COLO668 (cell line): ENCODE results near the gene EDEM3.
A peak's percentile ranks its signal among the peaks of the same experiment; 100 is the strongest.
"Not testable (repeated sequence)": the region's sequence is repeated elsewhere in the genome, so short reads cannot be mapped to it uniquely, and the experiment has no call there.

Experiments used
- DNase-seq: peaks from one replicate; lab custom pipeline; 2025; ENCODE audit not compliant: unreplicated experiment; lab: John Stamatoyannopoulos, UW

The EDEM3 gene

DNA sequence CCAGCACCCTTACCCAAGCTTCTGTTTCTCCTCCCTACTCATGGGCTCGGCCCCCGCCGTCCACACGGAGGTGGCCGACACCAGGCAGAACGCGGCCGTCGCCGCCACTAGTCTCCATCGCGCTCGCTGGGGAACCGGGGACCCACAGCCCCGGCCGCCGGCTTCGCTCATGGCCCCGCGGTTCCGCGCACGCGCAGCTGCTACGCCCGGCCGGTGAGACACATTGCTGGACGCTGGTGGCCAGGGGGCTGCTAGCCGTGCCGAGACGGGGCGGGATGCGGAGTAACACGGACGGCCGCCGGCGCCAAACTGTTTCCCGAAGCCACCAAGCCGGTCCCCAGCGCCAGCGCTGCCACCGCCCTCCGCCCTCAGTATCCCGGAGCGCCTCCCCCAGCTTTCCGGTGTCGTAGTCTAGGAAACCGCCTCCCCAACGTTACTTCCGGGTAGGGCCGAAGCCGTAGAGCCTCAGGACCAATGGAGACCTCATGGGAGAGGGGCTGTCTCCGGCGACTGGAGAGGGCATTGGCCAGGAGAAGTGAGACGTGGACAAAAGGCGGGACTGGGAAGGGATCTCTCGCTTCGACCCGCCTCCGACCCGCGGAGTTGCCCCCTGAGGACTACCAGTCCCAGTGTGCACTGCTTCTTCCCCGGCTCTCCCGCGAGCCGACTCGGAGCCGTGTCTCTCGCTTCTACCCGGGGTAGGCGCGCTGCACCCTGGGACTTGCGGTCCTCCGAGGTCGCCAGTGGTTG, at the start of gene EDEM3:
Gene EDEM3 (minus strand): TSS at position 383 of the 750 bp plus-strand sequence. CDS start 212 bp downstream, at position 171.
- DNase-seq: peak; percentile 99

GRCh38 chr1:184804220-184804619, 49.6 kb upstream of the EDEM3 start:
- no peak for DNase-seq

DNA sequence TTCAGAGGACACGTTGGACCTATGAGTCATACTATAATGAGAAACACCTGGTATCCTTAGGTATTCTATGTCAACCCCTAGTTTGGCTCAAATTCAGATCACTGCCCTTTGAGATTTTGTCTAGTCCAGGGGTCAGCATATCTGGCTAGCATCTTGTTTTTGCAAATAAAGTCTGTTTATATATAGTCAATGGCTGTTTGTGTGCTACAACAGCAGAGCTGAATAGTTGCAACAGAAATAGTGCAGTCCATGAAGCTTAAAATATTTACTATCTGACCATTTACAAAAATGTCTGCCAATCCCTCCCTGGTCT, 48.5 kb upstream of the EDEM3 start:
- no peak for DNase-seq

DNA sequence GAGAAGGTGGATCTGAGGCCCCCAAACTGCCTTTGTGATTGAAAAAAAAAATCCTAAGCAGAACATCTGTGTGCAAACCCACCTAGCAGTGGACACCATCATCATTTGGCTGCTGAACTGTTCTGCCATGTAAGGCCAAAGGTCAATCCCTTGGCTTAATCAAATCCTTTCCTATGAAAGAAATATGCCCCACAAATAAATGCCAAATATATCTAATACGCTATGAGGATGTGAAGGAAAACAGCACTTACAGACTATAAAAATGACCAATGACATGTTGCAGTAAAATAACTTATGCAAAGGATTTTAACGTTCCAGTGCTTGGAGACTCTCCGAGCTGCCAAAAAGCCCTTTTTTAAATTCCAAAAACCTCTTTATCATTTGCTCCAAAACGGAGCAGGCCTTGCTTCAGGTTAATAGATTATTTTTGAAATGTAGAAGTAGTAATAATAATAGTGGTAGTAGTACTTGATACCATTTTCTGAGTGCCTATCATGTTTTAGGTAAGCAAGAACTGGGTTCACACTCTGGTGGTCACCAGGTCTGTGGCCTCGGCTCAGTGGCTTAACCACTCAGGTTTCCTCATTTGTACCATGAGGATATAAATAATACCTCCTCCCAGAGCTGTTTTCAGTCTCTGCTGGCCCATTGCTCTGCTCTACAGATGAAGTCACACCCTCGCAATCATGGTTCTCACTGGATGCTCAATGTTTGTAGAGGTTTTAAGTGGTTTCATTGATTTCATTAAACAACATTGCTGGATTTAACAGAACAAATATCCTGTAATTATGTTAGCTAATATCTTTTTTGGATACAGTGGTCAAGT, 47.9 kb upstream of the EDEM3 start:
- DNase-seq: peak; percentile 60

DNA sequence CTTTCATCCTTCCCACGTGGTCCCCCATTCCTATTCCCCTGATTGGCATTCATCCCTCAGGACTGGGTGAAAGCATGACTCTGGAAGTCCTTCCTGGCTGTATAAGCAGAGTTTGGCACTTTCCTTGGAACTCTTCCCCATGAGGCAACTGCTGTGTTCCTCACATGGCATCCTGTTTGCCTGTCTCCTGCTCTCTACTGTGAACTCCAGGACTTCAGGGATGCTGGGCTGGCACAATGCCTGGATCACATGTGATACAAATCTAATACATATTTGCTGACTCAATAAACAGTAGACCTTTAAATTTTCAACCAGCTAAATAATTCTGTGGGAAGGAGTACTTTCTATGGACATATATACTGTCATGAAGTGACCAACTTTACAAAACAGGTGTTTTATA, 46.8 kb upstream of the EDEM3 start:
- DNase-seq: no peak

DNA sequence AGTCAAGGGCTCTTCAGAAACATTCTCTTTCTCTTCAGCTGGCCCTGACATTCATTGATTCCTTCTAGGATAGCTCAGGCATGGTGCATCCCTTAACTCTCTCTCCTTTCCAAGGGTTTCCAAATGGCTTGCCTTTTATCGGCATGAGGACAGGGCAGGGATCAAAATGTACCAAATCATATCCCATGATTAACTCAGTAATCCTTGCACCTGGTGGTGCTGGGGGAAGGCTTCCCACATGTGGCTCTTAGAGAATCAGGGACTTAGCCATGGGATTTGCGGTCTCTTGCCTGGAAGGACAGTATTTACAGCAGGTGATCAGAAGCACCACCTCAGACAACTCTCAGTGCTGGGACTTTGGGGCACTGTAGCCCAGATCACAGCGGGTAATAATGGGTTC, 46.2 kb upstream of the EDEM3 start:
- DNase-seq: no peak

DNA sequence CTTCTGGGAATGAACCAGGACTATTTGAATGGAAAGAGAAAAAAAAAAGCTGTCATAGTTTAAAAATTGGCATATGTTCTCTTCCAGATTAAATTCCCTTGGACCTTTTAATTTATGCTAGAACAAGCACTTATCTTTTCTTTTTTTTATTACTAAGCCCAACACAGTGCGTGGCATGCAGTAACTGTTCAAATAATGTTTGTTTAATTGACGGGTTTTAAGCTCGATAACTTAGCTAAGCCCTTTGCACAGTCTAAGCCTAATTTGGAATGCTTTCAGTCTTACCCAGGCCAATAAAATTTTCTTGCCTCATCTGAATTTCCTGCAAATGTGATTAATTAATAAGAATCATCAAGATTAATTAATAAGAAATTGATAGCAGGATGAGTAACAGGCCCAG, 39.3 kb upstream of the EDEM3 start:
- no peak for DNase-seq

DNA sequence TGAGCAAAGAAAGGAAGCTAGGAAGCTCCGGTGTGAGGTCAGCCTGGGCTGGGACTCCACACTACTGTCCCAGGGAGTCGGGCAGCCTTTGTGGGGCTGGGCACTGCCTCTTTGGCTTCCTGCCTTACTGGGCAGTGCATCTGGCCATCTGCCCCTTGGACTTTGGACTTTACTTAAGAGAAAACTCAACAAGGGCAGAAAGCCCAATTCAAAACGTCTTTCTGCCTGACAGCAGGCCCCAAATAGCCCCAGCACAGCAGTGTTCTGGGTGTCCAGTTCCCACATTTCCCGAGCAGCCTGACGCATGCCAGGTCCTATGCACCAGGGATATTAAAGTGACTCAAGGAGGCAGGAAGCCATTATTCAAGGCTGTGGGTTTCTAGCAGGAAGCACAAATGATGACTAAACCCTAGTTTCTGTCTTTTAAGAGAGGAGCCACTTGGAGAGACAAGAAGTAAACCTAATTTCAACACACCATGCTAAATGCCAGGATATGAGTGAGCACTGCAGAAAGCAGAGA, 37.9 kb upstream of the EDEM3 start:
- peak; percentile 61 for DNase-seq

DNA sequence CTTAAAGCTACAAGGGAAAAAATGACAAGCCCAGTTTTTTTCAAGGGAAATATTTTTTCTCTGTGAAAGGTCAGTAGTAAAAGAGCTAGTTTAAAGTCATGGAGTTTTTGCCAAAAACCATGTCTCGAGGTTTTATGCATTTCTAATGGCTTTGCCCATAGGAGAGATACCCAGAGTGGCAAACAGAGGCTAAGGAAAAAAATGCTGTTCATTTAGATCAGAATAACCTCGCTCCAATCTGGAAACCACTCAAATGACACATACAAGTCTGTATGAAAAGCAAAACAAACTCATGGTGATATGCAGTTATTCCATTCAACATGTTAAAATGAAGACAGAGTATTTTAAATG, 36.9 kb upstream of the EDEM3 start:
- no peak for DNase-seq

DNA sequence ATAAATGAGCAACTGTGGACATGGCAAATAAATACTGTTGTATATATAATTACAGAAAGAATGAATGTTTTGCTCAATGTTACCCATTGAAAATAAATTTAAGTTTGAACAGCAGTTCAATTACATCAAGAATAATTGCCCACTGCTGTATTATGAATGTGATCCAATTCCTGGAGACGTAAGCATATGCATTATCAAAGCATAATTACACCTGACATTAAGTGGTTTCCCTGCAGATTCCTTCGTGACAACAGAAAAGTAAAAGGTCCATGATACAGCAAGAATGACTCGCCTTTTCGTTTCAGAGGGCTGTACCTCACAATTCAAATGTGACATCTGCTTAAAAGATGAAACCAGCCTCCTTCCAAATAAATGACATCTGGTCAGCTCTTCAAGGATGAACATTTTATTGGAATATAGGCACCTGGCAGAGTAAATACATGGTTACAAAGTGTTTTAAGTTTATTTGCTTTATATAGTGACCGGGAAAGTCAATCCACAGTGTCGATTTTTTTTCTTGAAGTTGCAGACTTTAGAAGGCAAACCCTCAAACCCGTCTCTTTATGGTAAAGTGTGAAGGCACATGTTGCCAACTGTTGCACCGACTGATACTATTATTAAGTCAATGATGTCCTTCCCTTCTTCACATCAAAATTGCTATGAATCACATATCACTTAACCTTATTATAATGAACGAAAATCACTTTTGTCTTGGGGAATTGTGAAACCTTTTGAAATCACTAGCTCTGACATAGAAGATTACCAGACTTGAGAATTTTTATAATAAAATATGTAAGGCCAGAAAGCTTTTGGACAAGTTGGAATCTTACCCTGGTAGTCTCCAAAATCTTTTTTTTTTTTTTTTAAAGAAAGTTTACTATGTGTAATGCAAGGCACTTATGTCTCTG, 36.2 kb upstream of the EDEM3 start:
- no peak for DNase-seq

- DNase-seq: no peak
Measured at GRCh38 chr1:184789884-184790283, 35.2 kb upstream of the EDEM3 start.

- no peak for DNase-seq
Measured at GRCh38 chr1:184788970-184789369, 34.3 kb upstream of the EDEM3 start.

- no peak for DNase-seq
Measured at GRCh38 chr1:184785529-184785928, 30.9 kb upstream of the EDEM3 start.

DNA sequence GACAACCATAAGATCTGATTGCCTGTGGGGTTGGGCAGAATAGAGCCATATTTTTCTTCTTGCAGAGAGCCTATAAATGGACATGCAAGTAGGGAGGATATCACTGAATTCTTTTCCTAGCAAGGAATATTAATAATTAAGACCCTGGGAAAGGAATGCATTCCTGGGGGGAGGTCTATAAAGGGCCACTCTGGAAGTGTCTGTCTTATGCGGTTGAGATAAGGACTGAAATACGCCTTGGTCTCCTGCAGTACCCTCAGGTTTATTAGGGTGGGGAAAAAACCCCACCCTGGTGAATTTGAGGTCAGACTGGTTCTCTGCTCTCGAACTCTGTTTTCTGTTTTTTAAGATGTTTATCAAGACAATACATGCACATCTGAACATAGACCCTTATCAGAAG, 29.1 kb upstream of the EDEM3 start:
- DNase-seq: not testable (repeated sequence)

GRCh38 chr1:184781941-184782340, 27.3 kb upstream of the EDEM3 start:
- no peak for DNase-seq

- DNase-seq: no peak
Measured at GRCh38 chr1:184775885-184776284, 21.2 kb upstream of the EDEM3 start.

GRCh38 chr1:184775329-184775728, 20.7 kb upstream of the EDEM3 start:
- DNase-seq: no peak

DNA sequence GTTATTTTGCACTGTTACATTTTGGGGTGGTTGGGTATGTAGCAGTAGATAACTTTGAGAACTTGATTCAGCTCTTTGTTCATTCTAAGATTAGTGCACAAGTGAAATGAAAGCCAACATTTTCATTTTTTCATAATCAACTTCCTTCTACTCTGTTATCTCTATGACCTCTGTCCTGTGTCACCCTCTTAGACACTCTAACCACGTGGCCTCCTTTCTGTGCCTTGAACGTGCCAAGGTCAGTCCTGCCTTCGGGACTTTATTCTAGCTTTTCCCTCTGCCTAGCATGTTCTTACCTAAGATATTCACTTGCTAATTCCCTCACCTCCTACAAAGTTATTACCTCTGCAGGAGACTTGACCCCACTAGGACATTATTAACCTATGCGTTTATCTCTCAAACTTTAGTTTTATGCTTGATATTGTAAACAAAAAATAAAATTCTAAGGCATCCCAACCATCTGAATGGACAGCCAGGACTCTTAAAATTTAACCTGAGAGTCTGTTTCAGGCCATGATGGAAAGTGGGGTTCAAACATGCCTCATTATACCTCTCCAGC, 19.2 kb upstream of the EDEM3 start:
- no peak for DNase-seq

DNA sequence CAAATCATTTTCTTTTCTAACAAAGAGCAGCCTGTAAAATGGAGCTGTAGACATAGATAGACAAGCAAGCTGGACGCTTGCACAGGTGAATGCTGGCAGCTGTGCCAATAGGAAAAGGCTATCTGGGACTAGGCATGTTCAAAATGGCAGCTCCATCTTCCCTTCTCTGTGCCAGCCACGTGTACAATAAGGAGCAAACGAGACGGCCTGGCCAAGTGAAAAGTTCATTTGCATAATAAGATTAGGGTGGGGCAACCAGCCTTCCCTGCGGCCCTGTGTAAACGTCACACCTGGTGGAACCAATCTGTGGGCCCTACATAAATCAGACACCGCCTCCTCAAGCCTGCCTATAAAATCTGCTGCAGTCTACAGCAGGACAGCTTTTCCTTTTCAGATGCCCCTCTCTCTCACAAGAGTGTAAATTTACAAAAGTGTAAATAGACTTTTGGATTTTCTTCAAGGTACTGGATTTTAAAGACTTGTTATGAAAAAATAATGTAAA, 16.6 kb upstream of the EDEM3 start:
- no peak for DNase-seq

- no peak for DNase-seq
Measured at GRCh38 chr1:184770181-184770979, 15.7 kb upstream of the EDEM3 start.
